Activated naive CD4-positive, alpha-beta T cell (primary cell): ENCODE measurements around the gene MATR3.
"Not testable (repeated sequence)": the region's sequence is repeated elsewhere in the genome, so short reads cannot be mapped to it uniquely, and the experiment has no call there.

Source experiments
- DNase-seq, 4 experiments: peaks; one replicate each; lab custom pipeline; 2025; lab: John Stamatoyannopoulos, UW

The MATR3 gene

GRCh38 chr5:139345442-139345841 lies 51.9 kb downstream of the MATR3 start:
- DNase-seq: not testable (repeated sequence)

GRCh38 chr5:139347863-139348262 lies 54.3 kb downstream of the MATR3 start:
- not testable (repeated sequence) for DNase-seq

- no peak for DNase-seq
Observed at GRCh38 chr5:139354186-139354585, 60.6 kb downstream of the MATR3 start.

- DNase-seq: not testable (repeated sequence)
Observed at GRCh38 chr5:139355900-139356299, 62.4 kb downstream of the MATR3 start.

- no peak for DNase-seq
Observed at GRCh38 chr5:139358064-139358463, 64.5 kb downstream of the MATR3 start.

- DNase-seq: no peak
Observed at GRCh38 chr5:139360384-139360783, 66.8 kb downstream of the MATR3 start.

- no peak for DNase-seq
Observed at GRCh38 chr5:139361835-139362429, 68.4 kb downstream of the MATR3 start.

- no peak for DNase-seq
Observed at GRCh38 chr5:139363937-139364336, 70.4 kb downstream of the MATR3 start.

- DNase-seq: no peak
Observed at GRCh38 chr5:139364466-139364865, 70.9 kb downstream of the MATR3 start.

- DNase-seq: no peak
Observed at GRCh38 chr5:139368613-139369012, 75.1 kb downstream of the MATR3 start.

- DNase-seq: no peak
Observed at GRCh38 chr5:139369181-139369580, 75.6 kb downstream of the MATR3 start.

GRCh38 chr5:139371482-139372435 lies 78.2 kb downstream of the MATR3 start:
- DNase-seq: no peak

GRCh38 chr5:139374909-139375308 lies 81.4 kb downstream of the MATR3 start:
- no peak for DNase-seq

GRCh38 chr5:139376364-139376763 lies 82.8 kb downstream of the MATR3 start:
- no peak for DNase-seq

GRCh38 chr5:139377226-139377625 lies 83.7 kb downstream of the MATR3 start:
- DNase-seq: no peak

GRCh38 chr5:139378101-139378825 lies 84.7 kb downstream of the MATR3 start:
- no peak for DNase-seq

GRCh38 chr5:139378941-139379361 lies 85.4 kb downstream of the MATR3 start:
- no peak for DNase-seq

GRCh38 chr5:139379626-139380449 lies 86.3 kb downstream of the MATR3 start:
- no peak for DNase-seq
